ENCODE results near the gene MRC2. TPM values are rescaled to one million over a fixed set of nuclear protein-coding genes. Genes with fewer than 3 reads are reported as not detected.

The MRC2 gene
- total RNA-seq, 4 donors from 2014 or later, result 51.9 to 117 (median 78.0) TPM

GRCh38 chr17:62679866-62680377 is 52.5 kb downstream of the MRC2 start:
- no peaks in the 10 kb centered on the region for H3K27me3 ChIP-seq
- H3K4me3 ChIP-seq, result no peak overlapping the region
- TF ChIP-seq POLR2A (IDR thresholded peaks at IDR 0.05), result no peak
- no peak for TF ChIP-seq EP300 (IDR thresholded peaks at IDR 0.05)
- TF ChIP-seq CTCF (IDR thresholded peaks at IDR 0.05), result no peak
- peaks cover 0 to 6% (median 0%) of the 10 kb centered on the region in 4 donors for H3K4me1 ChIP-seq
- H3K27ac ChIP-seq, result peak overlapping the region in 1 of 4 donors; percentile 1
- H3K36me3 ChIP-seq, result peaks cover 0 to 30% (median 0%) of the 10 kb centered on the region in 3 donors
- H3K9me3 ChIP-seq, result no peaks in the 10 kb centered on the region
- no peak for DNase-seq (ENCODE audit: low spot score in 2 of 2)
- WGBS, 2 donors, result 71 to 75% methylated on average over 37 of the region's 37 CpGs

- Histone ChIP-seq H3K4me1 (no peaks in the 10 kb centered on the region), H3K9me3 (no peaks in the 10 kb centered on the region), H3K4me3 (no peak overlapping the region), H3K36me3 (peaks cover 0 to 30% (median 0%) of the 10 kb centered on the region in 3 donors), H3K27ac (peak overlapping the region in 1 of 4 donors; percentile 1), H3K27me3 (no peaks in the 10 kb centered on the region)
- TF ChIP-seq CTCF (IDR thresholded peaks at IDR 0.05) (peak in 1 of 5 experiments; percentile 21), POLR2A (IDR thresholded peaks at IDR 0.05) (no peak), EP300 (IDR thresholded peaks at IDR 0.05) (no peak)
- WGBS, 2 donors, result 66% methylated on average over 15 to 23 of the region's 36 CpGs
- no peak for DNase-seq (ENCODE audit: low spot score in 2 of 2)
Measured at GRCh38 chr17:62680541-62681052, 53.1 kb downstream of the MRC2 start.

GRCh38 chr17:62681061-62681938 is 53.8 kb downstream of the MRC2 start:
- Histone ChIP-seq H3K4me3 (no peak overlapping the region), H3K27me3 (no peaks in the 10 kb centered on the region), H3K9me3 (no peaks in the 10 kb centered on the region), H3K4me1 (no peaks in the 10 kb centered on the region), H3K36me3 (peaks cover 0 to 27% (median 0%) of the 10 kb centered on the region in 3 donors), H3K27ac (no peak overlapping the region)
- DNase-seq (ENCODE audit: low spot score in 2 of 2), result no peak
- TF ChIP-seq EP300 (IDR thresholded peaks at IDR 0.05), result no peak
- no peak for TF ChIP-seq CTCF (IDR thresholded peaks at IDR 0.05)
- no peak for TF ChIP-seq POLR2A (IDR thresholded peaks at IDR 0.05)
- 90 to 92% methylated on average over 17 of the region's 17 CpGs for WGBS, 2 donors

- H3K27ac ChIP-seq, result no peak overlapping the region
- TF ChIP-seq EP300 (IDR thresholded peaks at IDR 0.05) (no peak), POLR2A (IDR thresholded peaks at IDR 0.05) (no peak)
- no peaks in the 10 kb centered on the region for H3K9me3 ChIP-seq
- H3K27me3 ChIP-seq, result no peaks in the 10 kb centered on the region
- H3K4me1 ChIP-seq, result no peaks in the 10 kb centered on the region
- DNase-seq (ENCODE audit: low spot score in 2 of 2), result no peak
- peaks cover 0 to 24% (median 0%) of the 10 kb centered on the region in 3 donors for H3K36me3 ChIP-seq
- WGBS, 2 donors, result 80 to 88% methylated on average over 7 to 8 of the region's 8 CpGs
- H3K4me3 ChIP-seq, result no peak overlapping the region
Measured at GRCh38 chr17:62681939-62682381, 54.5 kb downstream of the MRC2 start.

GRCh38 chr17:62684179-62684578 is 56.7 kb downstream of the MRC2 start:
- no peak for DNase-seq (ENCODE audit: low spot score in 2 of 2)

More at GRCh38 chr17:62684179-62684578, 56.7 kb downstream of the MRC2 start:
- 84 to 88% methylated on average over 4 of the region's 4 CpGs for WGBS, 2 donors
- no peak overlapping the region for H3K27ac ChIP-seq
- H3K9me3 ChIP-seq, result no peaks in the 10 kb centered on the region
- no peaks in the 10 kb centered on the region for H3K27me3 ChIP-seq
- no peaks in the 10 kb centered on the region for H3K4me1 ChIP-seq
- no peak for TF ChIP-seq EP300 (IDR thresholded peaks at IDR 0.05)
- TF ChIP-seq POLR2A (IDR thresholded peaks at IDR 0.05), result no peak
- no peak for TF ChIP-seq CTCF (IDR thresholded peaks at IDR 0.05)
- no peak overlapping the region for H3K4me3 ChIP-seq
- H3K36me3 ChIP-seq, result peaks cover 0 to 18% (median 0%) of the 10 kb centered on the region in 3 donors

Data from tibial nerve (tissue), 4 donors.